GM18511 (cell line): ENCODE results near the gene CASP8.

Experiments
- ATAC-seq: cut with Tn5 transposase; IDR thresholded peaks from one replicate; pipeline ENCODE4 v1.9.1; 2021; ENCODE audit warnings: mild to moderate bottlenecking, moderate library complexity; ENCODE audit not compliant: unreplicated experiment

CASP8 gene

GRCh38 chr2:201322772-201323171, 62.4 kb downstream of the CASP8 start:
- no peak for ATAC-seq

DNA sequence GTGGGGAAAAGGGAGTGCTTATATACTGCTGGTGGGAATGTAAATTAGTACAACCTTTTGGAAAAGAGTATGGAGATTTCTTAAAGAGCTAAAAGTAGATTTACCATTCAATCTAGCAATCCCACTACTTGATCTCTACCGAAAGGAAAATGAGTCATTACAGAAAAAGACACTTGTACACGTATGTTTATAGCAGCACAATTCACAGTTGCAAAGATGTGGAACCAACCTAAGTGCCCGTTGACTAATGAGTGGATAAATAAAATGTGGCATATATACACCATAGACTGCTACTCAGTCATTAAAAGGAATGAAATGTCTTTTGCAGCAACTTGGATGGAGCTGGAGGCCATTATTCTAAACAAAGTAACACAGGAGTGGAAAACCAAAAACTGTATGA, 67.3 kb downstream of the CASP8 start:
- ATAC-seq: no peak

- ATAC-seq: no peak
Observed at GRCh38 chr2:201329409-201329808, 69.1 kb downstream of the CASP8 start.
